Amygdala (tissue), 56 donors: ENCODE data around the gene BEST4.
"Not testable (repeated sequence)": the region's sequence is repeated elsewhere in the genome, so short reads cannot be mapped to it uniquely, and the experiment has no call there.

ENCODE experiments used
- DNase-seq, 56 donors: peaks; one replicate each; lab custom pipeline; 2025; lab: John Stamatoyannopoulos, UW

The BEST4 gene

DNA sequence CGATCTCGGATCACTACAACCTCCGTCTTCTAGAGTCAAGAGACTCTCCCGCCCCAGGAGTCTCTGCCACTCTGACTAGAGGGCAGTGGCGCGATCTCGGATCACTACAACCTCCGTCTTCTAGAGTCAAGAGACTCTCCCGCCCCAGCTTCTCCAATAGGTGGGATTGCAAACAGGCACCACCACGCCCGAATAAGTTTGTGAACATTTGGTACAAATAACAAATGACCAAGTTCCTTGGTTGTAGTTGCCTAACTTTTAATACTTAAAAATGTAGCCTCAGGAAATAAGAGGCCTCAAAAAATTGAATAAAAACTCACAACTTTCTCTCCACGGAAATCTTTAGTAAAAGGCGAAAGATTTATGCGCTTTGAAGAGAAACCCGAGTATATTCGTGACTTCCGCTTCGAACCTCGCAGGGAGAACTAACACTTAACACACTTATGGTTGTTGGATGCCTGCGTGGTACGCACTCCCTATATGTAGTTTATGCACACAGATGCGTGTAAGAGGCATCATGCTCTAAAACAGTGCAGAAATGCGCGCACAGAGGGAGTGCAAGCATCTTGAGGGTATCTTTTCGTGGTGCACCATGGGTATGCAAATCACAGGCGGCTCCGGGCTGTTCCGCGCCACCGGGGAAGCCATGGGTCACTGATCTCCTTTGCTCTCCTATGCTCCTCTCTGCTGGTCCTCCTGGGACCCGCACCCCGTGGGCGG, 31.8 kb upstream of the BEST4 start:
- peak in 45 of 56 donors; percentile 23 to 78 (median 55) for DNase-seq

DNA sequence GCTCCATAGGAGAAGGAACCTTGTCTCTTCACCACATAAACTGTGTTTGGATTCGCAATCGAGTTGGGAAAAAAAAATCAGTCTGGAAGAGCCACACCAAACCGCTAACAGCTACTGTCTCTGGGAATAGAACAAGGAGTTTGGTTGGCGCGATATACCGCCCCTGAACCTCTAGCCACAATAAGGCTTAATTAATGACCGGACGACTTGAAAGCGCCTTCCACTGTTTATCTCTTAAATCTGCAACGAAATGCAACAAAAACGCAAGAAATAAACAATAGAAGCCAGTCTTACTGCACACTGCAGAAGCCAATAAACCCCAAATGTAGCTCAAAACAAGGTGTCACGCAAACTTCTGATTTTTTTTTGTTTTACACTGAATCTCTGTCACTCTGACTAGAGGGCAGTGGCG, 31.2 kb upstream of the BEST4 start:
- DNase-seq = no peak

DNA sequence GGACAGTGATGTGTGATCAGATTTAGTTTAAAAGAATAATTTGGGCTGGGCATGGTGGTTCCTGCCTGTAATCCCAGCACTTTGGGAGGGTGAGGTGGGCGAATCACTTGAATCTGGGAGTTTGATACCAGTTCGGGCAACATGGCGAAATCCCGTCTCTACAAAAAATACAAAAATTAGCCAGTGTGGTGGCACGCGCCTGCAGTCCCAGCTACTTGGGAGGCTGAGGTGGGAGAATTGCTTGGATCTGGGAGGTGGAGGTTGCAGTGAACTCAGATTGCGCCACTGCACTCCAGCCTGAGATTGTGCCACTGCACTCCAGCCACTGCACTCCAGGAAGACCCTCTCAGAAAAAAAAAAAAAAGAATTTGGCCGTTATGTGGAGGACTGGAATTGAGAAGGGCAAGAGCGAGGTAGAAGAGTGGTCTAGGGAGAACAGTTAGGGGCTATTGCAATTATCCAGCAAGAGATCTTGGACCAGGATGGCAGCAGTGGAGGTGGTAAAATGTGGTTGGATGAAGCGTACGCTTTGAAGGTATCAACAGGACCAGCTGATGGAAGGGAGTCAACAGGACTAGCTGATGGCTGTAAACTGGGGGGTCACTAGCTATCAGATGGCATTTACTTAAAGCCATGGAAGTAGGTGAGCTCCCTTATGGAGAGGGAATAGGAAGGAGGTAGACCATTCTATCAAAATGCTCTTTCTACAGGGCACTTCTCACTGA, 30.0 kb upstream of the BEST4 start:
- no peak for DNase-seq

DNA sequence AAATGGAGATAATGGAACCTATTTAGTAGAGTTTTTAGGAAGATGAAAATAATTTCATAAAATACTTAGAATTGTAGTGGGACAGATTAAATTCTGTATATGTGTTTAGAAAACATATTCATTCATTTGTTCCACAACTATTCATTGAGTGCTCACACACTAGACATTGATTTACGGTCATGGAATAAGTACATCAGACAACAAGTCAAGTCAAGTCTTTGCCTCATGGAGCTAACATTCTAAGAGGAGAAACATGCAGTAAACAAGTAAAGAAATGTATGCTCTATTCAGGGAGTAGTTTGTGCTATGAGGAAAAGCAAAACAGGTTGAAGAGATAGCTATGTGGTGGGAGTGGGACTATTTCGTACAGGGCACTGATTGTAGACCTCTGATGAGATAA, 29.3 kb upstream of the BEST4 start:
- no peak for DNase-seq

DNA sequence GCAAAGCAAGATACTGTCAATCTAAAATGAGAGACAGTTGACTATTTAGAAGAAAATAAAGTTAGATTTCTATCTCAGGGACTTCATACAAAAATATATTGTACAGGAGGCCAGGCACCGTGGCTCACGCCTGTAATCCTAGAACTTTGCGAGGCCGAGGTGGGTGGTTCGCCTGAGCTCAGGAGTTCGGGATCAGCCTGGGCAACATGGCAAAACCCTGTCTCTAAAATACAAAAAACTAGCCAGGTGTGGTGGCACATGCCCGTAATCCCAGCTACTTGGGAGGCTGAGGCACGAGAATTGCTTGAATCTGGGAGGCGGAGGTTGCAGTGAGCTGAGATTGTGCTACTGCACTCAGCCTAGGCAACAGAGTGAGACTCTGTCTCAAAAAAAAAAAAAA, 28.0 kb upstream of the BEST4 start:
- not testable (repeated sequence) for DNase-seq

DNA sequence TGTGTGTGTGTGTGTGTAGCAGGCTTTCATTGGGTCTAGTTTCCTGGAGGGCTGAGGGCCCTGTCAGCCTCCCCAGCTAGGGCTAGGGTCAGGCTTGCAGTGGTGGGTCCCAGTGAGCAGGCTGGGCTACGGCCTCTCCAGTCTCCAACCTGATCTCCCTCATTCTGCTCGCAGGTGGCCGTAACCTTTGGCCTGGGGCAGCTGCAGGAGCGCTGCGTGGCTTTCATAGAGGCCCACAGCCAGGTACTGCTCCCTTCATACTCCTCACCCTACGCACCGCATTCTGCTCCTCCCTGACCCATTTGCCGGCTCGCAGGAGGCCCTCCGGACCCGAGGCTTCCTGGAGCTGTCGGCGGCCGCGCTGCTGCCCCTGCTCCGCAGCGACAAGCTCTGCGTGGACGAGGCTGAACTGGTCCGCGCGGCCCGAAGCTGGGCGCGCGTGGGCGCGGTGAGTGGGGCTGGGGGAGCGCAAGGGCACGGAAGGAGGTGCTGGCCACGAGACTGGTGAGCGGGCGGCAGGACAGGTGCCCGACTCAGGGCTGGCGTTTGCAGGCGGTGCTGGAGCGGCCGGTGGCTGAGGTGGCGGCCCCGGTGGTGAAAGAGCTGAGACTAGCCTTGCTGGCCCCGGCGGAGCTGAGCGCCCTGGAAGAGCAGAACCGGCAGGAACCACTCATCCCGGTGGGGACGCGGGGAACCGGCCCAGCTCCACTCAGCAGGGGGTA, 25.0 kb upstream of the BEST4 start:
- DNase-seq = peak in 4 of 56 donors; percentile 46 to 54 (median 53)

DNA sequence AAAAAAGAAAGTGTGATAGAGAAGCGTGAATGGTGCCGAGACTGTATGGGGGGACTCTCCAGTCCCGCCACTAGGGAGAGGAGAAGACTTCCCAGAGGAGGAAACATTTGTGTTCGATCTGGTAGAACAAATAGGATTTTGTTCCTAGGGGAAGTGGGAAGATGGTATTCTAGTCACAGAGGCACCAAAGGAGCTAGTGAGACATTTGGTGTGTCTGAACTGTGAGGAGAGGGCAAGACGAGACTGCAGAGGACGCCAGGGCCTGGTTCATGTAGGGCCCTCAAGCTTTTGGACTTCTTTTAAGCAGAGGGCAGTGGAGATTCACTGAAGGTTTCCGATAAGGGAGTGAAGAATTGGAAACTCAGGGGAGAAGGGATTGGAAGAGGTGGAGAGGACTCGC, 23.3 kb upstream of the BEST4 start:
- no peak for DNase-seq

DNA sequence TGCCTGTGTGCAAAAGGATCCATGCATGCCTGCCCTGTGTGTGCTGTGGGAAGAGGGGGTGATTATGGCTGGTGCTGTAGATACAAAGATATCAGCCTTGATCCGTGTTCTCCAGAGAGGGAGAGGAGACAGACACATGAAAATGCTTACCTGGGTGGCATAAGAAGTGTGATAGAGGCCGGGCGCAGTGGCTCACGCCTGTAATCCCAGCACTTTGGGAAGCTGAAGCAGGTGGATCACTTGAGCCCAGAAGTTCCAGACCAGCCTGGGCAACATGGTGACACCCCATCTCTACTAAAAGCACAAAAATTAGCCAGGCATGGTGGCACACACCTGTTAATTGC, 22.8 kb upstream of the BEST4 start:
- DNase-seq = not testable (repeated sequence)

DNA sequence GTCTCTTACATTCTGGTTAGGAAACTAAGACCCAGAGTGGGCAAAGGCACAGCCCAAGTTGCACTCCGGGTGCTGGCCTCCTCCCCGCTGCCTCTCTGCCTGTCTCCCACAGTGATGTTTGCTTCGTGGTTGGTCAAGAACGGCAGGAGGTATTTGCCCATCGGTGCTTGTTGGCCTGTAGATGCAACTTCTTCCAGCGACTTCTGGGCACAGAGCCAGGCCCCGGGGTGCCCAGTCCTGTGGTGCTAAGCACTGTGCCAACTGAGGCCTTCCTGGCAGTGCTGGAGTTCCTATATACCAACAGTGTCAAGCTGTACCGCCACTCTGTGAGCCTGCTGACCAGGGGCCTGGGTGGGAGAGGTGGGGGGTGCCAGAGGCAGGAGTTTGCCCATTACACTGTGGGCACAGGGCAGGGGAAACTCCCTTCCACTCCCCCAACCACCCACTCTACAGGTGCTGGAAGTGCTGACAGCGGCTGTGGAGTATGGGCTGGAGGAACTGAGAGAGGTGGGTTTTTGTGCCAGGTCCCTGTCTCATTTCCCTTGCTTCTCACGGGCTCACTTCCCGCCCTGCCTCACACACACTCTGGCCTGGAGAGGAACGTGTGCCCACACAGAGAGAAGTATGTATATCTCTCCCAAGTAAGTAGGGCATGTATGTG, 22.3 kb upstream of the BEST4 start:
- DNase-seq = peak in 29 of 56 donors; percentile 10 to 64 (median 36)

DNA sequence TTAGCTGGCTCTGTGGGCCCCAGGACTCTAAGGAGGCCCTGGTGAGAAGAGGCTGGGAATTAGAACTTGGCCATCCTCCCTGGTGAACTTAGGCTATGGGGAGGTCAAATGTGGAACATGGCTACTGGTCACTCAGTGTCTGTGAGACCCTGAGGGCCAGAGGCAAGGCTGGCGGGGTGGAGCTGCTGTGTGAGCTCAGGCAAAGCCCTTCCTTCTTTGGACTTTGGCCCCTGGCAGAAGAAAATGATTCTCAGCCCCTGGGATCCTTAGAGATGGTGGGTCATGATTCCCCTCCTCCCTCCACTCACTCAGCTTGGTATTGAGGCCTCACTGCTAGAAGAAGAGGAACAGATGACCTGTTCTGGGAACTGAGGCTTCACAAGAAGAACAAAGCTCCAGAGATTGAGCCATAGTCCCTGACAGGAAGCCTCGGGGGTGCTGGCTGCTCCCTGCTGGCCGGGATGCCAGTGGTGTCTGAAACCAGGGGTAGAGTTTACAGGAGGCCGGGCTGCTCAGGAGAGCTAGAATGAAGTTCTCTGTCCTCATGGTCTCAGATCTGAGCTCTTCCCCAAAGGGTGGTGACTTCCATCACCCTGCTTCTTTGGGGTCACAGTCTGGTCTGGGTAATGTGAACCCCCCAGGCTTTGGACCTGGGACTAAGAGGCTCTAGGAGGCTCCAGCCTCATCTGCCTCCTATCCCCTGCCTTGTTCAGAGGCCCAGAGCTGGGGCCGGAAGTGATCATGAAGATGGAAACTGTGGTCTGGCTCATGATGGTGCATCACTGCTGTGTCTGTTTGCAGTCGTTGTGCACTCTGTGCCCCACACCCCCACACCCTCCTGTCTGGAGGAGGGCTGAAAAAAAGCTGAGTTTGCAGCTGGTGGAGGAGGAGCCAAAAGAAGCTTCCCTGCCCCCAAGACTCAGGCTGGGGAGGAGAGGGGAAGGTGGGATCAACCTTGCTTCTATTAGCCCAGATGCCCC, 21.3 kb upstream of the BEST4 start:
- peak in 6 of 56 donors; percentile 19 to 45 (median 31) for DNase-seq

DNA sequence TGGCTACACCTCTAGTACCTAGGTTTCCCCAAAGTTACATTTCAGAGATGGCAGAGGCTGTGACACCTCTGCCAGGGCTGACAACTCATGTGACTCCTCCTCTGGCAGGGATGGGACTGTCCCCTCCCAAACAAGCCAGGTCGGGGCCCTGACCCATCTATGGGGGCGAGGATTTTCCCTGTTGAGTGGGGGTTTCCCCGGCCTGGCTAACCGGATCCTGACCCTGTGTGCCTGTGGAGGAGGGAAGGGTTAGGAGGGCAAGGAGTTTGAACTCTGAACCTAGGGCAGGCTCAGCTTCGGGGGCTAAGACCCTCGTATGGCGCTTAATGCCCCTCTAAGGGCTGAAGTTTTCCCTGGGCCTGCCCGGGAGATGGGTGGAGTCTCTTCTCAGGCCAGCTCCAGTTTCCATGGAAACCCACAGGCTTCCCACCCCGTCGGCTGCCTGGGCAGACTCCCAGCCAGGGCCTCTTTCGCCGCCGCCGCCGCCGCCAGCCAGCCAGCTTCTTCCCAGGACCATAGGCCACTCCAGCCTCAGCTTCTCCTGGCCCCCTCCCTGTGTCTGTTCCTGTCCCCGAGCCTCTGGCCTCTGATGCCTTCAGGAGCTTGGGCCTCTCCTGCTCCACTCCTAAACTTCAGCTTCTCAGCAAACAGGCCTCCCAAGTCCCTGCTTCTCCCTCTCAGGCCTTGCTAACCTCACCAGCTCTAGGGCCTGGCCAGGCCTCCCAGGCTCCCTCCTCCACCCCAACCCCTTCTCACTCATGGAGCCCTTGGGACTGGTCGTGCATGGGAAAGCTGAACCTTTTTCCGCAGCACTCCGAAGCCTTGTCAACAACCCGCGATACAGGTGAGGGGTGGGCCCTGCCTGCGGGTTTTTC, 20.3 kb upstream of the BEST4 start, which contains the start of gene BTBD19:
BTBD19 (plus strand) TSS at position 461 of the 875 bp plus-strand sequence; CDS start at position 759, 298 bp downstream.
- DNase-seq = peak in 49 of 56 donors; percentile 27 to 85 (median 66)

DNA sequence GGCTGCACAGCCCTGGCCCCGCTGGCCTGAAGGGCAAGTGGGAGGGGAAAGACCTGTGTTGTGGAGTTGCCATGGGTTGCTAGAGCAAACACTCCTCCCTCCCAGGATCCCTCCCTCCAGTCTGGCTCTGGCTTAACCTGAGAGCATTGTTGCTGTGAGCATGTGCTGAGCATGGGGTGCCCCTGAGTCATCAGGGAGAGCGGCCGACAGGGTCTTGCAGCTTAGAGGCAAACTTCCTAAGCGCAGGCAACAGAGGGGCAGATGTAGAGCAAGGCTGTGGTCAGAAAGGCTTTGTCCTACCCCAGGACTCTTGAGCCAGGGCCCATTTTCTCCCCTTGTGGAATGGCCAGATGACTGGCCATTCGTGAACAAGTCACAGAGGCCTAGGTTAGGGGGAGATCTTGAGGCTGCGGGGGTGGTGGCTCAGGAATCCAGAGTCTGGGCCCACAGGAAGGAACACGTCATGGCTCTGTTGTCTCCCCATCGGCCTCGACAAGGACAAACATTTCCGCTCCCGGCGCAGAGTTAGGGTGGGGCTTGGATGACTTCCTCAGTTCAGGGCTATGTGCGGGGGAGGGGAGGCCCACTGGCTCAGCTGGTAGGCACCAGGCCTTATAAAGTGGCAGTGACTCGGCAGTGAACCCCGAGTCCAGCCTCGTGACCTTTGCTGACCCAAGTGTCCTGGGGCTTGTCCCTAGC, 19.5 kb upstream of the BEST4 start:
- DNase-seq = peak in 50 of 56 donors; percentile 19 to 87 (median 62)

DNA sequence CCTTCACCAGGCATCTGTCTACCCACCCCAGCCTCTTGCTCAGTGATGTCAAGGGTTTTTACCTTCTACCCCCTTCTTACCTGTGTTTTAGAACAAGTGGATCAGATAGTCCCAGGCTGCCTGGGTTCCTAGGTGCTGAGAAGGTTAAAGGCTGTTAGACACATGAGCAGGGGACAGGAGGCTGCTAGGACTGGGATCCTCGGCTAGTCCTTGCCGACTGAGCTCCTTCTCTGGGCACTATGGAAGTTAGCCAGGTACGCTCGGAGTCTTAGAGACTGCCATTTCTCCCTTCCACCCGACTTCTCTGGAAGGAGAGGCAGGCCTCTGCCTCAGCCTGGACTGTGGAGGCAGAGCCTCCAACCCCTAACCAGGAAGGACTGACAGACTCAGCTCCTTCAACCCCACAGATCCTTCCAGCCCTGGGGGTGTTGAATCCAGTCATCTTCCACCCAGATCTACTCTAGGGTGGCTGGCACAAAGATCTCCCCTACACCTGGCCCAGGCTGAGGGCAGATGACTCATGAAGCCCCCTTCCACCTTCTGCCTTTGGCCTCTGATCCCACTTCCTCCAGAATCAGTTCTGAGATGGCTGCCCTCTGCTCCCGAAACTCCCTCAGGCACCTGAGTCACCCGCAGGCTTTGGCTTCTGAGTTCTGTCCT, 18.9 kb upstream of the BEST4 start, which contains the start of gene DYNLT4:
DYNLT4 (minus strand) TSS at position 648 of the 660 bp plus-strand sequence. CDS start 683 bp downstream, outside the sequence.
- DNase-seq = no peak

DNA sequence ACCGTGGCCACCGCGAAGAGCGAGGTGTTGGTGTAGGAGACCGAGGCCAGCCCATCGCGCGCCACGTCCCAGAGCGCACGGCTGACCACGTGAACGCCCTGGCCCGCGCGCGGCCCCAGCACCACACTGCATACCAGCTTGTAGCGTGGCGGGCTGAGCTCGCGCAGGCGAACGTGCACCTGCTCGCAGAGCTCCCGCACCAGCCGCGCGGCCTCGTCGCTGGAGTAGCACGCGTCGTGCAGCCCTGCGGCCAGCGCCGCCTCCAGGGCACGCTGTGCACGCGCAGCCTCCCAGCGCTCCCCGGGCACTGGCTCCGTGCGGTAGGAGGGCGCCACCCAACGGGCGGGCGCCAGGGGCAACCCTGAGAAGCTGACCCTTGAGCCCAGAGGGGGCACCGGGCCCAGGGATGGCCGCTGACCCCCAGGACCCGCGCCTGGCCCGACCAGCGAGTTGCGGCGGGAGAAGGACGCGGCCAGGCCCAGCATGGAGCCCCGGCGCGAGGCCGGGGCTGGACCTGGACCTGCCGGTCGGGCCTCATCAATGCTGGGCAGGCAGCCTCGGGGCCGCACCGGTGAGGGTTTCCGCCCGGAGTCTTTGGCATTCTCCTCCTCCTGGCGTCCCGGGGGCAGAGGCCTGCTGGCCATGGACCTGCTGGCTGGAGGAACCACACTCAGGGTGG, 18.2 kb upstream of the BEST4 start:
- DNase-seq = no peak

DNA sequence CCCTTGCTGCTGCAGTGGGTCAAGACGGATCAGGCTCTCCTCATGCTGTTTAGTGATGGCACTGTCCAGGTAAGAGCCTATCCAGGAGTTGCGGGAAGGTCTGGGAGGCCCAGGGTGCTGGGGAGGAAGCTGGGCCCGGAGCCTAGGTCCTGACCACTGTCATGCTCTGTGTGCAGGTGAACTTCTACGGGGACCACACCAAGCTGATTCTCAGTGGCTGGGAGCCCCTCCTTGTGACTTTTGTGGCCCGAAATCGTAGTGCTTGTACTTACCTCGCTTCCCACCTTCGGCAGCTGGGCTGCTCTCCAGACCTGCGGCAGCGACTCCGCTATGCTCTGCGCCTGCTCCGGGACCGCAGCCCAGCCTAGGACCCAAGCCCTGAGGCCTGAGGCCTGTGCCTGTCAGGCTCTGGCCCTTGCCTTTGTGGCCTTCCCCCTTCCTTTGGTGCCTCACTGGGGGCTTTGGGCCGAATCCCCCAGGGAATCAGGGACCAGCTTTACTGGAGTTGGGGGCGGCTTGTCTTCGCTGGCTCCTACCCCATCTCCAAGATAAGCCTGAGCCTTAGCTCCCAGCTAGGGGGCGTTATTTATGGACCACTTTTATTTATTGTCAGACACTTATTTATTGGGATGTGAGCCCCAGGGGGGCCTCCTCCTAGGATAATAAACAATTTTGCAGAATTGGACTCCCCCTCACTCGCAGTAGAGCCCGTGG, 17.5 kb upstream of the BEST4 start:
- DNase-seq = no peak
